HEK293T (cell line): ENCODE measurements around the gene CYB5D1.

Experiments
- ARNT ChIP-seq: fragments of 450-650 bp; IDR thresholded peaks from 2 replicates; pipeline ENCODE4 v1.6.1; 2017; ENCODE audit warnings: mild to moderate bottlenecking
- FOXA1 ChIP-seq: fragments of 450-650 bp; IDR thresholded peaks from 2 replicates; pipeline ENCODE4 v1.6.1; 2016; ENCODE audit warnings: mild to moderate bottlenecking
- FOXM1 ChIP-seq: fragments of 450-650 bp; IDR thresholded peaks from 2 replicates; pipeline ENCODE4 v1.6.1; 2017; ENCODE audit warnings: mild to moderate bottlenecking, borderline replicate concordance
- NFRKB ChIP-seq: fragments of 450-650 bp; IDR thresholded peaks from 2 replicates; pipeline ENCODE4 v1.6.1; 2016; ENCODE audit warnings: mild to moderate bottlenecking, moderate library complexity
- TARDBP ChIP-seq: fragments of 450-650 bp; IDR thresholded peaks from 2 replicates; pipeline ENCODE4 v1.6.1; 2016
- TF ChIP-seq, protein P1 (sequence below): fragments of 450-650 bp; IDR thresholded peaks from 2 replicates; pipeline ENCODE4 v1.6.1; 2016

GRCh38 chr17:7858522-7858810 is 663 bp downstream of the CYB5D1 start:
- TF ChIP-seq TARDBP = no peak
- TF ChIP-seq FOXM1 = no peak
- no peak for TF ChIP-seq FOXA1
- TF ChIP-seq, protein P1, sequence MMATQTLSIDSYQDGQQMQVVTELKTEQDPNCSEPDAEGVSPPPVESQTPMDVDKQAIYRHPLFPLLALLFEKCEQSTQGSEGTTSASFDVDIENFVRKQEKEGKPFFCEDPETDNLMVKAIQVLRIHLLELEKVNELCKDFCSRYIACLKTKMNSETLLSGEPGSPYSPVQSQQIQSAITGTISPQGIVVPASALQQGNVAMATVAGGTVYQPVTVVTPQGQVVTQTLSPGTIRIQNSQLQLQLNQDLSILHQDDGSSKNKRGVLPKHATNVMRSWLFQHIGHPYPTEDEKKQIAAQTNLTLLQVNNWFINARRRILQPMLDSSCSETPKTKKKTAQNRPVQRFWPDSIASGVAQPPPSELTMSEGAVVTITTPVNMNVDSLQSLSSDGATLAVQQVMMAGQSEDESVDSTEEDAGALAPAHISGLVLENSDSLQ = no peak
- TF ChIP-seq NFRKB = no peak
- TF ChIP-seq ARNT = no peak
